HT-29 (cell line): ENCODE data around the gene TC2N. TPM values are rescaled to one million over a fixed set of nuclear protein-coding genes. Genes with fewer than 3 reads are reported as not detected.
"Not testable (repeated sequence)": the region's sequence is repeated elsewhere in the genome, so short reads cannot be mapped to it uniquely, and the experiment has no call there.

Source experiments
- DNase-seq: peaks from one replicate; pipeline ENCODE4 v3.0.0-alpha.2; 2015; ENCODE audit warnings: low spot score
- total RNA-seq: library from RNA; depleted of rRNA; stranded (reverse); fragments of >200 nt; shearing (Covaris generic); gene quantifications from 2 replicates; pipeline ENCODE4 v1.2.3, GENCODE V29; 2014

TC2N gene
- total RNA-seq, 1 experiment from 2014 or later: 13.9 TPM

DNA sequence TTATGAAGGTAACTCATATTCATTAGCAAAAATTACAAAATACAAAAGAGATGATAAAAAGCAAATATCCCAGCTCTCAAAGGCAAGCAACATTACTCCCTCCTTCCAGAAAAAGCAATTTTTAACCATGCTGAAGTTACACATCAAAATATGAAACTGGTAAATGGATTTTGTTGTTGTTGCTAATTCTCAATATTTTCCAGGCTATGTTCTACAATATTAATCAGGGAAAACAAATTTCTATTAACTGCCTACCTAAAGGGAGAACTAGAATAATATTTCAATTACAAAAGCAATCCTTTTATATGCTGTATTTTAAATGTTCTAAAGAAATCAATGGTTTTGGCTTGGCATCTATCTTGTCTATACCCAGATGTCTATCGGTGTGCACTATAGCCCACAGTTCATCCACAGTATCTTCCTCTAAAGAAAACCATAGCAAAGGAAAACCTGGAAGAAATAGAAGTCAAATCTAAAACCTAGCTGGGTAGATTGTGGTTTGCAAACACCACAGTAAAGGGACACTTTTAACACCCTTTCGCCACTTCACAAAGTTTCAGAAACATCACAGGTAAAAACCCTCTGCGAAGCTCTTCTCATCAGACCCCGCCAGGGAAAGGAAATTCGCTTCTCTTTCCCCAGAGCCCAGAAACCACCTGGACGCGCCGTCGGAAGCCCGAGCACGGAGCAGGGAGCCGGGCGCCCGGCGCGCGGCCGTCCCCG, 32.0 kb downstream of the TC2N start:
- peak; percentile 37 for DNase-seq

DNA sequence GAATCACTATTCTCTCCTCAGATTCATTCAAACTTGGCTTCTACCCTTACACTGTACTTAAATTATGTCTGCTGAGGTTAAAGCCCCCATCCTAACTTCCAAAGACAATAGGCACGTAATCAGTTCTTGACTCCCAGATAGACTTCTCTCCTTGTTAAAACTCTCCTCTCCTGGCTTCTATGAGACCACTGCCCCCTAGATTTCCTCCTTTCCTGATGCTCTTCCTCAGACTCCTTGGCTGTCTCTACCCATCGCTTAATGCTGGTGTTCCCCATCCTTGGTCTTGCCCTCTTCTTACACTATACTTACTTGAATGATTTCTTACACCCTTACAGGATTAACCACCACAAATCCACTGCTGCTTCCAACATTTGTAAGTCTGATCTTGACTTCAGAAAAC, 32.8 kb downstream of the TC2N start:
- DNase-seq: no peak

DNA sequence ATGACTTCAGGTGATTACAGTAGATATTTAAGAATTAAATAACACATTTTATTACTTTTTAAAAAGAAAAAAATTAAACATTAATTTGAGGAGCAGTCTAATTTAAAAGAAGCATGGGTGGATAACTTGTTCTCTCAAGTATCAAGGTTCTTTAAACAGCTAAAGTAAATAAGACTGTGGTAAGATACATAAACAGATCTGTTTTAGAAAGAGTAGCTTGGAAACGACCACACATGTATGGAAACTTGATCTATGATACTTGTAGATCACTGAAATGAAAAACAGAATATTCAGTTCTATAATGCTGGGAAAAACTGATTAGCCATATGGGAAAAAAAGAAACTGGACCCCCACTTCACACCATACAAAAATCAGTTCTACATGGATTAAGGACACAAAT, 36.0 kb downstream of the TC2N start:
- peak; percentile 26 for DNase-seq

DNA sequence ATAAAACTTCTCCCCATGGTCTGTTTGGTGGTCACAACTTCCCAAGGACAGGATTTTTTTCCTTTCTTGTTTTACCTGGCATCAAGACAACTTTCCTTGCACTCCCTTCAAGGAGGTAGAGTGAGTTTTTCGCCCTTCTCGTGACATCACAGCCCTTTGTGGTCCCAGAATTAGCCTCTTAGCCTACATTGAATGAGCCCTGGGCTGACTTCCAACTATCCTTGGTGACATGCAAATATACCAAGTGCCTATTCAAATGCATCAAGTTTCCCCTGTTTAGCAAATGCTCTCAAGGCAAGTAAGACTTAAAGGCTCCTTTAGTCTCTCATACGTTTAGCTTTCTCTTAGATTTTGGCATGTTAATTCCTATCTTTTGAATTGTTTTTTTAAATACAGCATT, 36.6 kb downstream of the TC2N start:
- peak; percentile 76 for DNase-seq

DNA sequence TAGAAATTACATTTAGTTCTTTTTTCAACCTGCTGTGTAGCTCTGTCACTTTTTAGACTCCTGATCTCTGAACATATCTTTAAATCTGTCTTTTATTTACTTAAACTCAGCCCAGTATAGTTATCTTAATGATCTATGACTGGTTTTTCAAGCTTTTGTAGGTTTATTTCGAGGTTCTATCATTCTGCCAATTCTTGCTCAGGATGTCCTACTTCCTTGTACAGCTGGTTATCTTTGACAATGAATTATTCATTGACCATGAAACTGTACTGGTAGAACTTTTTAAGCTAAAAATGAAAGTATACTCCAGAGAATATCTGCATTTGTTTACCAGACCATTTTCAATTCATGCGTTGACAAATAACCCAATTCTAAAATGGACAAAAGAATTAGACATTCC, 37.8 kb downstream of the TC2N start:
- peak; percentile 68 for DNase-seq

DNA sequence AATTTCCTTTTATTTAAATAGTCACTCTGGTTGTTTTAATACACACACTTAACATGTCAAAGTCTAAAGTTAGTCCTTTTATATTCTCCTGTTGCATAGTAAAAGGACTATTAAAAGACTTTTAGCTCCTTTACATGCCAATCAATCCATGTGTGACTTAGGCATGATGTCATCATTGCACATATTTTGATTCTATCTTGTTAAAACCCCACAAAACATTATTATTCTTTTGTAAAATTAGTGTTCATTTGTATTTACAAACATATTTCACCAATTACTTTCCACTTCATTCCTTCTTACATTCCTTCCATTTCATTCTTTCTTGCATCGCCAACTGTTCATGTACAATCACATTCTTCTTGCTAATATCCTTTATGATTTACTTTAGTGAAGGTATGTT, 39.6 kb downstream of the TC2N start:
- DNase-seq: no peak

DNA sequence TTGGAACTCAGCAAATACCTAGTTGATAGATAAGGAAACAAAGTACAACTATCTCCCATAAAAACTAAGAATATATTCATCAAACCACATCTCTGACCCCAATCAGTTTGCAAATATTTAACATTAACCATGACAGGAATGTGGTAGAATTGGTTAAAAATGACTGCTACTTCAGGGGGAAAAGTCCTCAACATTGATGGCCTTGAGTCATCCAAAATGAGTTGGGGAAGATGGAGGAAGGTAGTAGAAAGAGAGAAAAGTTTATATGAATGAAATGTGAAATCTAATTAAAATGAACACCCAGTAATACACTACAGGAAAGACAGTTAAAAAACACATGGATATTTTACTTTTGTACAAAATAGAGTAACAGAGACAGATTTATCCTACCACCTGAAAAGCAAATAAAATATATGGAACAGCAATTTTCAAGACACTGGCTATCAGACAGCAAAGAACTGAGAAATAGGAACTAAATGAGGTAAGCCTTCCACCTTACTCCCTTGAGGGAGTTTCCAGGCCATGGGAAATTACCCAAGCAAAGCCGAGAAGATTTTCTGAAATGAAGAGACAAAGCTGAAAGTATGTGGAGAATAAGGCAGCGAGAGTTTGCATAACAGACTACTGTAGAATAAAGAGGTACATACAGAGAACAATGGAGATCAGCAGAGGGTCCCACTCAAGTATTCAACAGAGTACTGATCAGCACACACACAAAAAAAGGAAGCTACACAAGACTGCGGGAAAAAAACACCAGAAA, 49.6 kb downstream of the TC2N start:
- no peak for DNase-seq

DNA sequence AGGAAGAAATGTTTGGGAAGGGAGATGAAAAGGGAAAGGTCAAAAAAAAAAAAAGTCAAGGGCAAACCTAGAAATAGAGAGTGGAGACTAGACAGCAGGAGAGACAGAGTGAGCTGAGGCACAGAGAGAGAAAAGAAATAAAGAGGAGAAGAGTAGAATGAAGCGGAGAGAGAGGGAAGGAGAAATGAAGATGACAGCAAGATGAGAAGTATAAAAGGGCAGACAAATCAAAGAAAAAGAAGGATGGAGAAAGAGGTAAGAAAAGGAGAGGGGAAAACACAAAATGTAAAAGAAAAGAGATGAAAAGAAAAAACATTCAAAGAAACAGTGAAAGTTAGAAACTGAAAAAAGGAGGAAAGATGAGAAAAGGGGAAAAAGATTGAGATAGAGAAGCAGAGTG, 53.0 kb downstream of the TC2N start:
- no peak for DNase-seq

DNA sequence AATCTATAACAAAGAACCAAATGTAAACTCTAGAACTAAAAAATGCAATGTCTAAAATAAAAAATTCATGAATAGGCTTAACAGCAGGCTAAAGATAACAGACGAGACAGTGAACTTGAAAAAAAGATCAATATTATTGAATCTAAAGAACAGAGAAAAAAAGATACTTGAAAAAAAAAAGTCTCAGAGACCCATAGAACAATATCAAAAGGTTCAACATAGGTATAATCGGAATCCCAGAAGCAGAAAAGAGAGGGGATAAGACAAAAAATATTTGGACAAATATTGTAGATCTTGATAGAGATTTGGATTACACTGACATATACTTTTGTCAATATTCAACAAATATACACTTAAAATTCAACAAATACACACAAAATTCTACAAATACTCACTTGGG, 56.6 kb downstream of the TC2N start:
- DNase-seq: no peak

DNA sequence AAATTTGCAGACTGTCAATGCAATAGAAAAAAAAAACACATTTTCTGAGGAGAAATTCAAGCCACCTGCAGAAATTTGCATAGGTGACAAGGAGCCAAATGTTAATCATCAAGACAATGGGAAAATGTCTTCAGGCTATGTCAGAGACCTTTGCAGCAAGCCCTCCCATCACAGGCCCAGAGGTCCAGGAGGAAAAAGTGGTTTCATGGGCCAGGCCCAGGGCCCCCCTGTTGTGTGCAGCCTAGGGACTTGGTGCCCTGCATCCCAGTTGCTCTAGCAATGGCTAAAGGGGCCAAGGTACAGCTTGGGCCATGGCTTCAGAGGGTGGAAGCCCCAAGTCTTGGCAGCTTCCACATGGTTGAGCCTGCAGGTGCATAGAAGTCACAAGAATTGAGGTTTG, 60.6 kb downstream of the TC2N start:
- no peak for DNase-seq

DNA sequence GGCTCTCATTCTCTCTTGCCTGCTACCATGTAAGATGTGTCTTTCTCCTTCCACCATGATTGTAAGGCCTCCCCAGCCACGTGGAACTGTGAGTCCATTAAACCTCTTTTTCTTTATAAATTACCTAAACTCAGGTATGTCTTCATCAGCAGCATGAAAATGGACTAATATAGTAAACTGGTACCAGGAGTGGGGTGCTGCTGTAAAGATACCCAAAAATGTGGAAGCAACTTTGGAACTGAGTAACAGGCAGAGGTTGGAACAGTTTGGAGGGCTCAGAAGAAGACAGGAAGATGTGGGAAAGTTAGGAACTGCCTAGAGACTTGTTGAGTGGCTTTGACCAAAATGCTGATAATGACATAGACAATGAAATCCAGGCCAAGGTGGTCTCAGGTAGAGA, 61.2 kb downstream of the TC2N start:
- not testable (repeated sequence) for DNase-seq

DNA sequence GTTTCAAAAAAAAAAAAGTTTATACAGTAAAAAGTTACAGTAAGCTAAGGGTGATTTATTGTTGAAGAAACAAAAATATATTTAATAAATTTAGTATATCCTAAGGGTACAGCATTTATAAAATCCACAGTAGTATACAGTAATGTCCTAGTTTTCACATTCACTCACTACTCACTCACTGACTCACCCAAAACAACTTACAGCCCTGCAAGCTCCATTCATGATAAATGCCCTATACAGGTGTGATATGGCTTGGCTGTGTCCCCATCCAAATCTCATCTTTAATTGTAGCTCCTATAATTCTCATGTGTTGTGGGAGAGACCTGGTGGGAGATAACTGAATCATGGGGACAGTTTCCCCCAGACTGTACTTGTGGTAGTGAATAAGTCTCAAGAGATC, 61.7 kb downstream of the TC2N start:
- DNase-seq: no peak

DNA sequence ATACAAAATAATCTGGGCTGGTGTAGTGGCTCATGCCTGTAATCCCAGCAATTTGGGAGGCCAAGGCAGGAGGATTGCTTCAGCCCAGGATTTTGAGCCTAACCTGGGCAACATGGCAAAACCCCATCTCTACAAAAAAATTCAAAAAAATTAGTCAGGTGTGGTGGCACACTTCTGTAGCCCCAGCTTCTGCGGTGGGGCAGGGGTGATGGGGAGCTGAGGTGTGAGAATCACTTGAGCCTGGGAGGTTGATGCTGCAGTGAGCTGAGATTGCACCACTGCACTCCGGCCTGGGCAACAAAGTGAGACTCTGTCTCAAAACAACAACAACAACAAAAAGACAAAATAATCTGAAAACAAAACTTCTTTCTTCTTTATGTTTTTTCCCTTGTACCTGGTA, 66.0 kb downstream of the TC2N start:
- no peak for DNase-seq

DNA sequence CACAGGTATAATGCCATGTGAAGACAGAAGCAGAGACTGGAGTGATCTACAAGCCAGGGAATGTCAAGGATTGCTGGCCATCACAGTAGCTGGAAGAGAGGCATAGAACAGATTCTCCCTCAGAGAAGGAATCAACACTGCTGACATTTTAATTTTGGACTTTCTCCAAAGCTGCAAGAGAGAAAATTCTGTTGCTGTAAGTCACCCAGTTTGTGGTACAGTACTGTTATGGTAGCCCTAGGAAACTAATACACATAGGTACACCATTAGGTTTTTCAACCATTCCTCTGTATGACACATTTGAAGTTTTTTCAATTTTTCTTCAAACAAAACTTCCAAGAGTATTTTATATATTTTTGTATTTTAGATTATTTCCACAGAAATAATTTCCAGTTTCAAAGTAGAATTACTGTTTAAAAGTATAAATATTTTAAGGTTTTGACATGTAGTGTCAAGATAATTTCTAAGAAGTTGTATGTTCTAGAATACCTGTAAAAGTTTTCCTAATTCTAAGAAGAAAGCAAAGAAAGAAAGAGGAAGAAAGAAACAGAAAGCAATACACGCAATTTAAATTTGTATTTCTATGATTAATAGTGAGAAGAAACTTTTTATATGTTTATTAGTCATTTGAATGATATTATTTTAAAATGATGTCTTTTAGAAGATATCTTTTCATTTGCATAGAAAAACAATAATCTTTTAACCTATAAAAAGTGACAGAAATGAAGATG, 70.6 kb downstream of the TC2N start:
- DNase-seq: no peak

DNA sequence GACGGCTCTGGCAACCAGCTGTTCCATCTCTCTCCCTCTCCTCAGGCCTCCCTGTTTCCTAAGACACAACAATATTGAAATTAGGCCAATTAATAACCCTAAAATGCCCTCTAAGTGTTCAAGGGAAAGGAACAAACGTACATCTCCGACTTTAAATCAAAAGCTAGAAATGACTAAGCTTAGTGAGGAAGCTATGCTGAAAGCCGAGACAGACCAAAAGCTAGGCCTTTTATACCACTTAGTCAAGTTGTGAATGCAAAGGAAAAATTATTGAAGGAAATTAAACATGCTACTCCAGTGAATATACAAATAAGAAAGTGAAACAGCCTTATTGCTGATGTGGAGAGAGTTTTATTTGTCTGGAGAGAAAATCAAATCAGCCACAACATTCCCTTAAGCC, 73.6 kb downstream of the TC2N start:
- no peak for DNase-seq

DNA sequence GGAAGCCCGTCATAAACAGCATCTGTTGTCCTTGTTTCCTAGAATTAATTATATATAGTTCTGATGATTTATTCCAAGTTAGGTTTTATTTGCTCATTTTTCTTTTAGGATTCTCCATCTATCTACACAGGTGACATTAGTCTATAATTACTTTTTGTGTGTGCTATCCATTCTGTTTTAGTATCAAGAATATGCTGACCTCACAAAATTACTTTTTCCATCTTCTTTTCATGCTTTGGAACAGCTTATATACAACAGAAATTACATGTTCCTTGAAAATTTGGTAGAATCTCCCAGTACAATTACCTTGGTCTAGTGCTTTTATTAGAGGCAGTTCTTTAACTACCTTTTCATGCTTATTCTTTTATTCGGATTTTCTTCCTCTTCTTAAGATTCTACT, 81.1 kb downstream of the TC2N start:
- no peak for DNase-seq

DNA sequence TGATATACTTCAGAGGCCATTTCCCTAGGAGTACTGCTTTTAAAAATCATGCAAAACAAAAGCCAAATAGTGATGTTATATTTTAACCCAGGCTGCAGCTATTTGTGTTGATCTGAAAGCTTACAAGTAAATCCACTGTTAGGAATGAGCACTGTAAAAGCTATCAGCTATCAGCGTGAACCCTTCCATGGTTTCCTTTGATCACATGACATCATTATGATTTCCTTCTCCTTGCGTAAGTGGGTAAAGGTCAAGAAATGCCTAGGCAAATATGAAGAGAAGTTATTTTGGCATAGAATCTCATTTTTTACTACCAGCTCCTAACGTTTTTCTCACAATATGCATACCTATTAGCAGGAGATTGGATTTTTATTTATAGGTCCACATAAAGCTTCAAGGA, 86.9 kb downstream of the TC2N start:
- peak; percentile 36 for DNase-seq

DNA sequence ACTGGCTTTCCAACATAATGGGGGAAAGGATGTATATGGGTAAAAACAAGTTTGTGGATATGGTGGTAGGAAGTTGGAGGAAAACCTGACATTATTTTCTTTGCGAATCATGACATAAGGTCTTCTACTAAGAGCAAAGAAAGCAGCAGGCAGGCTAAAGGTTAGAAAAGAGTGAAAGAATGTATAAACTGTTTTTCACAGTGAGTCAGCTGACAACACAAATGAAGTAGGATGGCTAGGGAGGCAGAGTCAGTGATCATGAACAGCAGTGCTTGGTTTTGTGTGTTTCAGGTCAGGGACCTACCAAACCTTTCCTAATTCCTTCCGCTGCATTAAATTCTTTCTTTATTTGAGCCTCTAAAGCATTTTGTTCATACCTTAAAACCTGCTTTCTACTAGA, 89.1 kb downstream of the TC2N start:
- no peak for DNase-seq

DNA sequence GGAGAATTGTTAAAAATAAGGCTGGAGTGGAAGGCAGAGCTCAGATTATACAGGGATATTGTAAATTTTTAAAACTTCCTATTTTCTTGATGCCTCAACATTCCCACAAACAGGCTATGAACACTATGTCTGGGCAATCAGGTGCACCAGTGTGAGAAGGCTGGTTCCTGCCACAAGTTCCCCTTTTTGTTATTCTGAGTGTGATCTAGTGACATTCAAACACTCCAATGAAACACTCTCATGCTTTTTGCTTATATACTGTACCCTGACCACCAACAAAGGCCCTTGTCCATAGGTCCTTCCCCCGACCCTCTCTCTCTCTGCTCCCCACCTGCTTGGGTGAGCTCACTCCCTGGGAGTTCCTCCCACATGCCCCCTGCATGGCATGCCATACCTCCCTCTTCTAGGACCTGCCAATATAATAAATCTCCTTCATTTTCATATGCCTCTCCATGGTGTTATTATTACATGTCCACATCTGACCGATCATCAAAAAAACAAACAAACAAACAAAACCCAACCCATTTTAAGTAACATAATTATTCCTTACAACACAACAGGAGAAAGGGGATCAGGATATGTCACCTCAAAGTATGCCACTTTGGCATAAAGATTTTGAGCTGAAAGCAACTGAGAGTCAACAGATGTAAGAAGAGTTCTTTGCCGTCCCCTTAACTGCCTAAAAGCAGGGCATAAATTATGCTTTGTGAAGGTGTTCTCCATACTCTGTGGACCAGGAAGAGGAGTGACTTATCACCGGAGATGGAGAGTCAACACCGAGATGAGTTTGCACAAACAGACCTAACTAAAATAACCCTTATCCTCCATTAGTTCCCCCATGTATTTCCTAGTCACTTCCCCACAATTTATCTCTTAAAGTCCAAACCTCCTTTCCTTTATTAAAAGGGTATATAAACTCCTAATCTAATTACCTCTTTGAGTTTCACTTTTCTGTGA, 92.9 kb downstream of the TC2N start:
- no peak for DNase-seq

DNA sequence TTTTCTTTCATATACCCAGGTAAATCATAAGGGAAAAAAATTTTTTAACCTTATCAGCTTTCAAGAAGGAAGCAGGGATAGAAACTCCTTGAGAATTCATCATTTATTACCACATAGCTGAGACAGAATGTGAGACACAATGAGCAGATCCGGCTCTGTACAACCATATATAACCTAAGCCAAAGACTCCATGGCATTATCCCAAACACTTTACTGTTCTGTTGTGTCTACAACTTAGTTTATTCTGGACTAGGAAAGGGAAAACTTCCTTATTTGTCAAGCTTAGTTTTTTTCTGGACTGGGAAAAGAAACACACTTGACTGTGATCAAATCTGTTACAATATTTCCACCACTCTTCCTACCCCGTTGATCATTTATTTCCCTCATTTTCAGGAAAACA, 97.2 kb downstream of the TC2N start:
- DNase-seq: no peak

DNA sequence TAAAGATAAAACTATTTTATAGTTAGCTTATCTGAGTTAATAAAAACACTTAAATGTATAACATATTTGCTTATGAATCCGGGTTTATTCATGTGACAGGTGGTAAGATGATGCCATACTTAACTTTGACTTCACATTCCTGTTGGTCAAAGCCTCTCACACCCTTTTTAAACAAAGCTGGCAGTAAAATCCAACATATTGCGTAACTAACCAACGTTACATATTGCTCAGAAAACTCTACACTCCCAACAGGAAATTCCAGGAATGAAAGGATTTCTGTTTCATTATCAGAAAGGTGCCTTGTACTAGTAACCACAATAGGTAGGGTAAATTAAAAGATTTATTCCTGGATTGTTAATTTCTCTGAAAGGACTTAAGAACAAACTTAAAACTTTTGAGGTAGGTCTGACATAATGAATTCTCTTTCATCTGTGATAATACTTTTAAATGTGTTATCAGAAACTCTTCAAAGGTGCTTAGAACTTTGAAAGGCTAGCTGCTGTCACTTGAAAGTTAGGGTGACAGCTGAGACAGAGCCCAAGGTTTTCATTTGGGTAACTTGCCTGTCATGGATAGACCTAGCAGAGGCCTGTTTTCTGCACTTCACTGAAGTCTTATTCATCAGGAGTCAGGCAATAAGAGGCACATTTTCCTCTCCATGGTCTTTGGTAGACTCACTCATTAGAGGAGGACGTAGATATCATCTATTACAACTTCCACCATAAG, 111.6 kb downstream of the TC2N start:
- peak; percentile 75 for DNase-seq
